Body of pancreas (tissue), 4 donors: Measurements from ENCODE around the gene CHD6.

Experiments used
- CTCF ChIP-seq, 7 experiments: fragments of 450-650 bp in 4 of 7; fragments of 200-600 bp in 3 of 7; sonication (generic) in 3 of 7; IDR thresholded peaks; one replicate each; pipeline ENCODE4 v1.5.1; 2016 to 2019; ENCODE audit warnings: antibody characterized with exemption in 7 of 7
- POLR2A ChIP-seq, 3 donors: fragments of 450-650 bp; IDR thresholded peaks; one replicate each; pipeline ENCODE4 v1.6.1; 2016; ENCODE audit warnings: antibody characterized with exemption in 3 of 3, mild to moderate bottlenecking in 2 of 3

- no peak for TF ChIP-seq CTCF (IDR thresholded peaks at IDR 0.05)
- TF ChIP-seq POLR2A (IDR thresholded peaks at IDR 0.05), result no peak
These were observed 209.2 kb downstream of the CHD6 start for GRCh38 chr20:41408986-41409385.
